CD4-positive, alpha-beta T cell treated with Interleukin-21 for 1 hour (primary cell): Measurements from ENCODE around the gene TTLL9.
"Not testable (repeated sequence)": the region's sequence is repeated elsewhere in the genome, so short reads cannot be mapped to it uniquely, and the experiment has no call there.

Experiments used
- DNase-seq: peaks from one replicate; pipeline ENCODE4 v3.0.0-alpha.2; 2020

TTLL9 gene, protein sequence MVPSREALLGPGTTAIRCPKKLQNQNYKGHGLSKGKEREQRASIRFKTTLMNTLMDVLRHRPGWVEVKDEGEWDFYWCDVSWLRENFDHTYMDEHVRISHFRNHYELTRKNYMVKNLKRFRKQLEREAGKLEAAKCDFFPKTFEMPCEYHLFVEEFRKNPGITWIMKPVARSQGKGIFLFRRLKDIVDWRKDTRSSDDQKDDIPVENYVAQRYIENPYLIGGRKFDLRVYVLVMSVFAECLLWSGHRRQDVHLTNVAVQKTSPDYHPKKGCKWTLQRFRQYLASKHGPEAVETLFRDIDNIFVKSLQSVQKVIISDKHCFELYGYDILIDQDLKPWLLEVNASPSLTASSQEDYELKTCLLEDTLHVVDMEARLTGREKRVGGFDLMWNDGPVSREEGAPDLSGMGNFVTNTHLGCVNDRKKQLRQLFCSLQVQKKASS

GRCh38 chr20:31869942-31870725 lies at the start of gene TTLL9, which contains the start of gene DUSP15:
Gene TTLL9, plus strand, starts transcription at chr20:31870634. Its CDS starts 493 bp downstream, at chr20:31871127.
Gene DUSP15, minus strand, starts transcription at chr20:31870527. Its CDS starts 190 bp downstream, at chr20:31870337.
- no peak for DNase-seq

- no peak for DNase-seq
These were observed 49.0 kb upstream of the TTLL9 start for GRCh38 chr20:31821427-31821826.

- DNase-seq: peak; percentile 72
These were observed 47.8 kb upstream of the TTLL9 start for GRCh38 chr20:31822421-31823330.

DNA sequence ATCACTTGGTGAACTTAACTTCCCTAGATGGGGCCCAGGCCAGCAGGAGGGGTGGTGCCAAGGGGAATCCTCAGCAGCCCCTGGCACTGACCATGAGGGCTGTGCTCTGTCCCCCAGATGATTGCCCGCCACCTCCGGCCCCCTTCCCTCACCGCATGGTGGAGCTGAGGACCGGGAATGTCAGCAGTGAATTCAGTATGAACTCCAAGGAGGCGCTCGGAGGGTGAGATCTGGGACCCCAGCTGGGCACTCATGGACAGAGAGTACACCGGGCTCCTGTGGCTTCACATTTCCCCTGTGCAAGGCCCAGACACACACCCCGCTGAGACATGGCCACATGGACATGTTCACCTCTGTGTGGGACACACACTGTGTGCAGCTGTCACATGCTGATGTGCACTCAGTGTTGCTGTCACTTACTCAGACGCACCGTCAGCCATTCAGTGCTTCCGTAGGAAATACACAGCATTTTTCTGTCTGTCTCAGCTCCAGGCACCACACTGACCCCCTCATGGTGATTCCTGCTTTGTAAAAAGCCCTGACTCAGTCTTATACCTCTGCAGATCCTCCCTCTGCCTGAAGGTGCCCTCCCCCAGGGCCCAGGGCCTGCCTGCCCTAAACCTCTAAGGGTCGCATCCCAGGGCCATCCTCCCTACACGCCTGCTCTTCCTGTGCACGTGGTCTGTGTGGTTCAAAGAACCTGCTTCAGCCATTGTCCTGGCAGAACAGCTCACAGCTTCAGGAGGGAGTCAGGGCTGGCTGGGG lies 46.9 kb upstream of the TTLL9 start:
- no peak for DNase-seq

DNA sequence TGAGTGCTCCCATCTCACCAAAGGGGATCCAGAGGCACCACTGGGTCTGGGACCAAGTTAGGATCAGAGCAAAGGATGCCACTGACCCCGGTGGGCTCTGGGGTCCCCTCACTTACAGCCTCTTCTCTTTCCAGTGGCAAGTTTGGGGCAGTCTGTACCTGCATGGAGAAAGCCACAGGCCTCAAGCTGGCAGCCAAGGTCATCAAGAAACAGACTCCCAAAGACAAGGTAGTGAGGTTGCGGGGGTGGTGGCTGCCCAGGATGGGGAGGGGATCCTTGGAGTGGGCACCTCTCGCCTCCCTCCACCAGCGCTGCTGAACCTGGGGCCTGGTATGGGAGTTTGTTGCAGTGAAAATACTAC lies 46.3 kb upstream of the TTLL9 start:
- DNase-seq: no peak

DNA sequence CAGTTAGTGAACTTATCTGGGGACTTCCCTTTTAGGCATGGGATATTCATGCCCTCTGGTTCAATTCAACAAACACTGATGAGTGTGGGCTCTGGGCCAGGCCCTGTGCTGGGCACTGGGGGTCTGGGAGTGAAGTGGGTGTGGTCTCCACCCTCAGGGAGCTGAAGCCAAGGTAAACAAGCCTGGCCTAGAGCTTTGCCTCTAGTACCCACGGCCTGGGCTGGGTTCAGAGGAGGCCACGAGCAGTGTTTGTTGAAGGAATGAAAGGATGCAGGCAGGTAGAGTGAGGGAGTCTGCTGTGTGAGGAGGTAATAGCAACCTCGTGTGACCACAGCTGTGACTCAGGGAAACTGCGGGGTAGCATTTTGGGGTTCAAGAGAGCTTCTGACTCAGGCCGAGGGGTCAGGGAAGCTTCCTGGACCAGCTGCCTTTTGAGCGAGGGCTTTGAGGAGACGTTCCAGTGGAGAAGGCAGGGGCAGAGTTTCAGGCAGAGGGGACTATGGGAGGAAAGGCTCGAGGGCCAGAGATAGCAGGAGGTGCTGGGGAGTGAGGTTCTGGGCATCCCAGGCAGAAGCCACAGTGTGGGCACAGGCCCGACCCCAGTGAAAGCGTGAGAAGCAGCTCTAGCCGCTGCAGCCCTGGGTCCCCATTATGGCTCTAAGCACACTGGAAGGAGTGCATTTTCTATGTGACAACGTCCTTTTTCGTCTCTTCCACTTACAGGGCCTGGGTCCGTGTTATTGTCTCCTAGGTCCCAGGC lies 45.7 kb upstream of the TTLL9 start:
- no peak for DNase-seq

DNA sequence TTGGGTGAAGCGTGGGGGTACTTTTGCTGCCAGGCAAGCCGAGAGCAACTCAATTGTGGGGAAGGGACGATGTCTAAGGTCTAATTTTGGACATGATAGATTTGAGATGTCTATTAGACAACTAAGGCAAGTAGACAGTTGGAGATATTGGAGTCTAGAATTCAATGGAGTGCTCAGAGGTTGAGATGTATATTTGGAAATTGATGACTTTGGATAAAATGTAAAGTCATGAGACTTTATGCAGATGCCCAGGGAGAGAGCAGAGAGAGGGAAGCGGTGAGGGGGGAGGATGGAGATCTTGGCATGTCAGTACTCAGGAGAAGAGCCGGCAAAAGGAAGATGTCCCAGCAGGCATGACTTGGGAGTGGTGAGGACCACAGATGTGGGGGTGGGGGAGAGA lies 44.4 kb upstream of the TTLL9 start:
- DNase-seq: no peak

DNA sequence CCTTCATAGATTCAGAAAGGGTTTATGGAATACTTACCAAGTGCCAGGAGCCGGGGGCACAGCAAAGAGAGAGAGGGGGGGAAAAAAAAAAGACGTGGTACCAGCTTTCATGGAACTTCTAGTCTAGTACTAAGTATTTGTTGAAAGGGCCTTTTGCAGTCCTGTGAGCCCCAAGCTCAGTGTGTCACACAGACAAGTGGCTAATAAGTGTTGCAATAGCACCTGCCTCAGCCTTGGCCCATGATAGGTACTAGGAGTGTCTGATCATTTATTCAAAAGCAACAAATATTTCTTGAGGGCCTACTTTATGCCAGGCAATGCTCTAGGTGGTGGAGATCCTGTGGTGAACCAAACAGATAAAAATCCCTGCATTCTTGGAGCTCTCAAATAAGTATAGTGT lies 43.4 kb upstream of the TTLL9 start:
- no peak for DNase-seq

GRCh38 chr20:31828016-31828415 lies 42.4 kb upstream of the TTLL9 start:
- not testable (repeated sequence) for DNase-seq

- no peak for DNase-seq
These were observed 40.7 kb upstream of the TTLL9 start for GRCh38 chr20:31829731-31830130.

GRCh38 chr20:31830406-31830981 lies 39.9 kb upstream of the TTLL9 start:
- DNase-seq: no peak

- no peak for DNase-seq
These were observed 39.2 kb upstream of the TTLL9 start for GRCh38 chr20:31831211-31831610.

DNA sequence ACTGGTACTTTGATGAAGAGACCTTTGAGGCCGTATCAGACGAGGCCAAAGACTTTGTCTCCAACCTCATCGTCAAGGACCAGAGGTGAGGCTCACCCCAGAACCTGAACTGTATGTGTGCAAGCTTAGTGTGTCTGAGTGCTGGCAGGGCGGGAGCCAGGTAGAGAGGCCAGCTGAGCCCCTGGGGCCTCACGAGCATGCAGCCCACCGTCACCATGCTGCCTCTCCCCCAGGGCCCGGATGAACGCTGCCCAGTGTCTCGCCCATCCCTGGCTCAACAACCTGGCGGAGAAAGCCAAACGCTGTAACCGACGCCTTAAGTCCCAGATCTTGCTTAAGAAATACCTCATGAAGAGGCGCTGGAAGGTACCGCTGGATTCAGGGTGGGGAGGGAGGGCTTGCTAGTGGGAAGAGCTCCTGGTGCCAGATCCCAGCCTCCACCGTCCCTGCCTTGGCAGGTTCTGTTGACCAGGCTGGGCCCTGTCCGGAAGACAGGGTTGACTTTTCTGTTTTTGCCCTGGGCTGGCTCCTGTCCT lies 38.6 kb upstream of the TTLL9 start:
- no peak for DNase-seq

DNA sequence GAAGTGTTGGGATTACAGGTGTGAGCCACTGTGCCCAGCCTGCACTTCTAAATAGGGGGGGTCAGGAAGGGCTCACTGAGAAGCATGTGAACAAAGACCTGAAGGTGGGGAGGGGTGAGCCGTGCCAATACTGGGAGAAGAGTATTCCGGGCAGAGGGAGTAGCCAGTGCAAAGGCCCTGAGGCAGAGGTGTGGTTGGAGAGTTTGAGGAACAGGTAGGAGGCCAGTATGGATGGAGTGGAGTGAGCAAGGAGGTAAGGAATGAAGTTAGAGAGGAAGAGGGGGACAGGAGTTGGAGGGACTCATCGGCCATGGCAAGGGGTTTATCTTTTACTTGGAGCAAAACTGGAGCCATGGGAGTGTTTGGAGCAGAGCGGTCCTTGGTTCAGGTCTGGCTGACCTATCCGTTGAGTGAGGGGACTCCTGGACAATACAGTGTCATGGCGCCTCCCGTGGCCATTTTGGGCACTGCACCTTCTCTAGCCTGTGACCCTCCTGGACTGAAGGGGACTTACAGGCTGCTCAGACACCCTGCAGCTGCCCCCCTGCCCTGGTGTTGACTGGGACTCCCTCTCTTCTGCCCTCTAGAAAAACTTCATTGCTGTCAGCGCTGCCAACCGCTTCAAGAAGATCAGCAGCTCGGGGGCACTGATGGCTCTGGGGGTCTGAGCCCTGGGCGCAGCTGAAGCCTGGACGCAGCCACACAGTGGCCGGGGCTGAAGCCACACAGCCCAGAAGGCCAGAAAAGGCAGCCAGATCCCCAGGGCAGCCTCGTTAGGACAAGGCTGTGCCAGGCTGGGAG lies 37.1 kb upstream of the TTLL9 start:
- DNase-seq: peak; percentile 50

DNA sequence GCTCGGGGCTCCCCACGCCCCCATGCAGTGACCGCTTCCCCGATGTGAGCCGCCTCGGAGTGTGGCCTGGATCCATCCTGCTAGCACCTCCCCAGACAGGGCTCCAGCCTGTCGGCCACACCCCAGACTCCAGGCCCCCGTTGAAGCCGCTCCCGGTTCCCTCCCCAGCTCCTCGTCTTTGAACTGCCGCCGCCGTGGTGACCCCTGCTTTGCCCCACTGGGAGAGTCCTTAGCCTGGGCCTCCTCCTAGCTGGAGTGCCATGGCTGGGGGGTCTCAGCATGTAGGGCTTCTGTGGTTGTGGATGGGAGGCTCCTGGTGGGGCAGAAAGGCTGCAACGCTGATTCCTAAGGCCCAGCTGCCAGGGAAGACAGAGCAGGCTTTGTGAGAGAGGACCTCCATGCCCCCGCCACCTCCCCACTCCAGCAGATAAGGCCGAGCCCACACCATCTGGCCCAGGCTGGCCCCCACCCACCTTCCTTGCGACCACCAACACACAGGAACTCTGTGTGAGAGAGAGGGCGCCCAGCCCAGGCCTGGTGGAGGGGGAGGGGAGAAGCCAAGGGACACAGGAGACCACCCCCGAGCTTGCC lies 36.4 kb upstream of the TTLL9 start:
- no peak for DNase-seq

DNA sequence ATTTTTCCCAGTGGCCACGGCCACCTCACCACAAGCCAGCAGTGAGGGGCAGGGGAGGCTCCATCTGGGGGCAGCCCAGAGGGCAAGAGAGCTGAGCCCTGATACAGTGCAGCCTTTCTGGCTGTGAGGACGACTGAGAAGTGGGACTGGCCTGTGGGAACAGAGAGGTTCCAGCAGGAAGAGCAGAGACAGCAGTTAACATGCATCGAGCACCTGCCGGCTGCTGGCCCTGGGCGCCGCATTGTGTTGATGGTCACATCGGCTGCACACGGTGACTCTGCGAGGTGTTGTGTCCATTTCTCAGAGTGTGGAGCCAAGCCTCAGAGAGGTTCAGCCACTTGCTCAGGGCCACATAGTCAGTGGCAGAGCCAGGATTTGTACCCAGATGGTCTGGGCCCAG lies 34.9 kb upstream of the TTLL9 start:
- DNase-seq: no peak

DNA sequence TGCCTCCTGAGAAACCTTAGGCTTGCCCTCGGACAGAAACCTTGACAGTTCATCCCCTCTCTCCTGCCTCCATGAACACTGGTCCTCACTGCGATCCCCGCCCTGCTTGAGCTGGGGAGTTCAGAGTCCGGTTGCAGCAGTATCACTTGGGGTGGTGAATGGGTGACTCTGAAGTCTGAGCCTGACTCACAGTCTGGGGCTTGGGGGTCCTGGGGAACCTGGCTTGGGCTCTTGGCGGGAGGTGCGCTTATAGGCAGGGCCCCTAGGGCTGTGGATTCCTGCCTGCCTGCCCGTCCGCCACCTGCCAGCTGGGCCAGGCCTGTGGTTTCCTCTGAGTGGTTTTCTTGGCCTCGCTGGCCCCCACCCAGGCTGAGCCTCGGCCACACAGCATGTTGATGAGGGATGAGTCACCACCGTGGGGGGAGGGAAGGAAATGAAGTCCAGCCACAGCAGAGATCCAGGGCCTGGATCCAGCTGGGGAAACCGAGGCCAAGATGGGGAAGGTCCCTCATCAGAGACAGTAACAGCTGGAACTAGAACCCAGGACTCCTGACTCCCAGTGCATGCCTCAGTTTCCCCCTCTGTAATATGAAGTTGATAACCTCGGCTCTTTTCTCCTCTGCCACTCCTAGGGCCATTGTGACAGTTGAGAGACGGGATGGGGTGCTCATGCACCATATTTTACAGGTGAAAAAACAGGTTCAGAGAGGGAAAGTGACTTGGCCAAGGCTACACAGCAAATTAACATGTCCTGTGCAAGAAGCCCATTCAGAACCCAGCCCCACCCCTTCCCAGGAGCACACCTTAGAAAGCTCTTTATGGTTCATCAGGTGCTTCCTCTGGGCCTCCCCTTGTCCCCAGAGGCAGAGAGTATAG lies 34.2 kb upstream of the TTLL9 start:
- peak; percentile 36 for DNase-seq

DNA sequence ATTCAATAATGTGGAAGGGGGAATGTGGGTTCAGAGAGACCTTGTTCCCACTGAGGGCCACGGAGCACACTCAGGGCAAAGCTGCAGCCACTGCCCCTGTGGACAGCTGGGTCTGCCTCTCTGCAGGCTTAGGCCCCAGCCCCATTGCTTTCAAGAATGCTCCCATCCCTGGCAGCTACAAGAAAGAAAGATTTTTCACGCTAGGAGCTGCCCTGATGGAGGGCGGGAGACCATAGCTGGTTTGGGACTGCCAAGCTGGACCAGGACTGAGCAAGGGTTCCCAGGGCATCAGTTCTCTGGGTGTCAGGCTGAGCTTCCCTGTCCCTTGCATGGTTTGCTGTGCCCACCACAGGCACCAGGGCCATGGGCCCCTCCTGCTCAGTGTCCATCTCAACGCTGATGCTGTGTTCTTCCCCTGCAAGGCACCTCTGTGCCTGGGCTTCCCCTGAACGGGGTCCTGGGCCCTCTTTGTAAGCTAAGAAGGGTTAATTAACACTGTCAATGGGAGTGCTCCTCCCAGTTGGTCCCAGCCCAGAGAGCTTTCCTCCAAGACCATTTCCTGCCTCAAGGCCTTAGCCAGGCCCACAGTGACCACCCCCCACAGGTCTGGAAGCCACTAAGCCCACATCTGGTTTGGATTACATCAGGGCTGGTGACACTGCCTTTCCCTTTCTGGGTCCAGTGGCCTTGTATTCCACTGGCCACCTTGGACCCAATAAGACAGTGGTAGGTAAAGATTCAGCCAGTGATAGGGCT lies 33.4 kb upstream of the TTLL9 start:
- no peak for DNase-seq
